ENCODE measurements around the gene BABAM1. TPM values are rescaled to one million over a fixed set of nuclear protein-coding genes. Genes with fewer than 3 reads are reported as not detected.

BABAM1 gene
- total and polyA plus RNA-seq, 3 donors from 2014 or later = 93.2 to 110 (median 95.4) TPM

GRCh38 chr19:17263712-17264640, 3.3 kb upstream of the BABAM1 start:
- Histone ChIP-seq H3K36me3 (ENCODE audit: low read depth, missing control alignments) (no peaks in the 10 kb centered on the region), H3K9me3 (no peaks in the 10 kb centered on the region), H3K27ac (peak overlapping the region; percentile 33 to 36), H3K4me3 (peak overlapping the region in 1 of 2 donors; percentile 13), H3K27me3 (no peaks in the 10 kb centered on the region), H3K4me1 (peaks cover 6% of the 10 kb centered on the region)
- DNase-seq = no peak
- no peak for TF ChIP-seq POLR2A (IDR thresholded peaks at IDR 0.05)
- no peak for TF ChIP-seq CTCF (IDR thresholded peaks at IDR 0.05)
- 81 to 87% methylated on average over 17 to 23 of the region's 23 CpGs for WGBS, 2 donors
- intact Hi-C loops (cut with DNase I; ENCODE audit: low total_unique reads) = no loop called here

- 51 to 63% methylated on average over 5 of the region's 5 CpGs for WGBS, 2 donors
- no peak for TF ChIP-seq POLR2A (IDR thresholded peaks at IDR 0.05)
- TF ChIP-seq CTCF (IDR thresholded peaks at IDR 0.05) = no peak
- H3K36me3 ChIP-seq (ENCODE audit: low read depth, missing control alignments) = no peaks in the 10 kb centered on the region
- no peaks in the 10 kb centered on the region for H3K27me3 ChIP-seq
- H3K9me3 ChIP-seq = no peaks in the 10 kb centered on the region
- H3K27ac ChIP-seq = peak within 1 kb of the TSS; percentile 33 to 36
- intact Hi-C loops (cut with DNase I; ENCODE audit: low total_unique reads) = no loop called here
- DNase-seq = no peak
- H3K4me3 ChIP-seq = peak within 1 kb of the TSS in 1 of 2 donors; percentile 13
- peaks cover 6% of the 10 kb centered on the region for H3K4me1 ChIP-seq
Measured at GRCh38 chr19:17264641-17264979, 2.6 kb upstream of the BABAM1 start, which contains the start of gene USHBP1. TSS of gene USHBP1 (minus strand) at chr19:17264745. CDS start at chr19:17264299, 446 bp downstream.

- H3K36me3 ChIP-seq (ENCODE audit: low read depth, missing control alignments) = no peaks in the 10 kb centered on the region
- WGBS, 2 donors = 78 to 81% methylated on average over 7 of the region's 7 CpGs
- no peaks in the 10 kb centered on the region for H3K27me3 ChIP-seq
- no peaks in the 10 kb centered on the region for H3K9me3 ChIP-seq
- DNase-seq = no peak
- H3K4me3 ChIP-seq = no peak overlapping the region
- peaks cover 6% of the 10 kb centered on the region for H3K4me1 ChIP-seq
- no peak for TF ChIP-seq POLR2A (IDR thresholded peaks at IDR 0.05)
- no peak for TF ChIP-seq CTCF (IDR thresholded peaks at IDR 0.05)
- H3K27ac ChIP-seq = no peak overlapping the region
- intact Hi-C loops (cut with DNase I; ENCODE audit: low total_unique reads) = no loop called here
Measured at GRCh38 chr19:17266026-17266425, 1.2 kb upstream of the BABAM1 start.

GRCh38 chr19:17266589-17266974, 661 bp upstream of the BABAM1 start:
- no peak for DNase-seq
- WGBS, 2 donors = 43 to 61% methylated on average over 12 of the region's 12 CpGs
- no peak for TF ChIP-seq CTCF (IDR thresholded peaks at IDR 0.05)
- TF ChIP-seq POLR2A (IDR thresholded peaks at IDR 0.05) = no peak
- no peaks in the 10 kb centered on the region for H3K27me3 ChIP-seq
- H3K9me3 ChIP-seq = no peaks in the 10 kb centered on the region
- no peaks in the 10 kb centered on the region for H3K36me3 ChIP-seq (ENCODE audit: low read depth, missing control alignments)
- H3K27ac ChIP-seq = no peak overlapping the region
- peaks cover 6% of the 10 kb centered on the region for H3K4me1 ChIP-seq
- intact Hi-C loops (cut with DNase I; ENCODE audit: low total_unique reads) = no loop called here
- no peak overlapping the region for H3K4me3 ChIP-seq
